ENCODE data around the gene TMEM178B.

DNA sequence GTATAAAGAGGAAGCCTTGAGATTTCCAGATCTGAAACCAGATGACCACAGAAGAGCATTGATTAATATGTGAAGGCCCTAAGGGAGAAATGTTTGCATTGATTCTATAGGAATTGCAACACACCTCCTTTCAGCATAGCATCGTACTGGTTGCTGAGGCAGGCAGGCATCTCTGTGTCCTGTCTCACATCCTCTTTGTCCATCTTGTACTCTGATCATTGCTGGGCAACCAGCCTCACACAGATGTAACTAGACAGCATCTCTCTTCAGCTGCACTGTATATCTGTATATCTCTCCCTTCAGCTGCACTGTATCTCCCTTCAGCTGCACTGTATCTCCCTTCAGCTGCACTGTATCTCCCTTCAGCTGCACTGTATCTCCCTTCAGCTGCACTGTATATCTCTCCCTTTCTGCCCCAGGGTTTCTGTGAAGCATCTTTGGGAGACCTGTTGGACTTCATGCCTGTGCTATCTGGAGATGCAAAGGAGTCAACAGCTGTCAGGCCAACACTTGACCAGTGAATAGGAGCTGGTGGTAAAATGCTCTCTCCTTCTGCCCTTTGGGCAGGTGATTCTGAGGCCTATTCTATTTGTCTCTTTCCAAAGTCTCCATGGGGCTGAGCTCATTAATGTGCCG lies 40.3 kb downstream of the TMEM178B start:
- TF ChIP-seq, protein P1, sequence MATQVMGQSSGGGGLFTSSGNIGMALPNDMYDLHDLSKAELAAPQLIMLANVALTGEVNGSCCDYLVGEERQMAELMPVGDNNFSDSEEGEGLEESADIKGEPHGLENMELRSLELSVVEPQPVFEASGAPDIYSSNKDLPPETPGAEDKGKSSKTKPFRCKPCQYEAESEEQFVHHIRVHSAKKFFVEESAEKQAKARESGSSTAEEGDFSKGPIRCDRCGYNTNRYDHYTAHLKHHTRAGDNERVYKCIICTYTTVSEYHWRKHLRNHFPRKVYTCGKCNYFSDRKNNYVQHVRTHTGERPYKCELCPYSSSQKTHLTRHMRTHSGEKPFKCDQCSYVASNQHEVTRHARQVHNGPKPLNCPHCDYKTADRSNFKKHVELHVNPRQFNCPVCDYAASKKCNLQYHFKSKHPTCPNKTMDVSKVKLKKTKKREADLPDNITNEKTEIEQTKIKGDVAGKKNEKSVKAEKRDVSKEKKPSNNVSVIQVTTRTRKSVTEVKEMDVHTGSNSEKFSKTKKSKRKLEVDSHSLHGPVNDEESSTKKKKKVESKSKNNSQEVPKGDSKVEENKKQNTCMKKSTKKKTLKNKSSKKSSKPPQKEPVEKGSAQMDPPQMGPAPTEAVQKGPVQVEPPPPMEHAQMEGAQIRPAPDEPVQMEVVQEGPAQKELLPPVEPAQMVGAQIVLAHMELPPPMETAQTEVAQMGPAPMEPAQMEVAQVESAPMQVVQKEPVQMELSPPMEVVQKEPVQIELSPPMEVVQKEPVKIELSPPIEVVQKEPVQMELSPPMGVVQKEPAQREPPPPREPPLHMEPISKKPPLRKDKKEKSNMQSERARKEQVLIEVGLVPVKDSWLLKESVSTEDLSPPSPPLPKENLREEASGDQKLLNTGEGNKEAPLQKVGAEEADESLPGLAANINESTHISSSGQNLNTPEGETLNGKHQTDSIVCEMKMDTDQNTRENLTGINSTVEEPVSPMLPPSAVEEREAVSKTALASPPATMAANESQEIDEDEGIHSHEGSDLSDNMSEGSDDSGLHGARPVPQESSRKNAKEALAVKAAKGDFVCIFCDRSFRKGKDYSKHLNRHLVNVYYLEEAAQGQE (IDR thresholded peaks at IDR 0.05; ENCODE audit: insufficient replicate concordance, low read depth), result no peak
- TF ChIP-seq, protein P2, sequence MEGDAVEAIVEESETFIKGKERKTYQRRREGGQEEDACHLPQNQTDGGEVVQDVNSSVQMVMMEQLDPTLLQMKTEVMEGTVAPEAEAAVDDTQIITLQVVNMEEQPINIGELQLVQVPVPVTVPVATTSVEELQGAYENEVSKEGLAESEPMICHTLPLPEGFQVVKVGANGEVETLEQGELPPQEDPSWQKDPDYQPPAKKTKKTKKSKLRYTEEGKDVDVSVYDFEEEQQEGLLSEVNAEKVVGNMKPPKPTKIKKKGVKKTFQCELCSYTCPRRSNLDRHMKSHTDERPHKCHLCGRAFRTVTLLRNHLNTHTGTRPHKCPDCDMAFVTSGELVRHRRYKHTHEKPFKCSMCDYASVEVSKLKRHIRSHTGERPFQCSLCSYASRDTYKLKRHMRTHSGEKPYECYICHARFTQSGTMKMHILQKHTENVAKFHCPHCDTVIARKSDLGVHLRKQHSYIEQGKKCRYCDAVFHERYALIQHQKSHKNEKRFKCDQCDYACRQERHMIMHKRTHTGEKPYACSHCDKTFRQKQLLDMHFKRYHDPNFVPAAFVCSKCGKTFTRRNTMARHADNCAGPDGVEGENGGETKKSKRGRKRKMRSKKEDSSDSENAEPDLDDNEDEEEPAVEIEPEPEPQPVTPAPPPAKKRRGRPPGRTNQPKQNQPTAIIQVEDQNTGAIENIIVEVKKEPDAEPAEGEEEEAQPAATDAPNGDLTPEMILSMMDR (IDR thresholded peaks at IDR 0.05; ENCODE audit: insufficient read depth, low read length), result no peak
